ENCODE data around the gene ABHD16A.
"Not testable (repeated sequence)": the region's sequence is repeated elsewhere in the genome, so short reads cannot be mapped to it uniquely, and the experiment has no call there.

Gene ABHD16A

DNA sequence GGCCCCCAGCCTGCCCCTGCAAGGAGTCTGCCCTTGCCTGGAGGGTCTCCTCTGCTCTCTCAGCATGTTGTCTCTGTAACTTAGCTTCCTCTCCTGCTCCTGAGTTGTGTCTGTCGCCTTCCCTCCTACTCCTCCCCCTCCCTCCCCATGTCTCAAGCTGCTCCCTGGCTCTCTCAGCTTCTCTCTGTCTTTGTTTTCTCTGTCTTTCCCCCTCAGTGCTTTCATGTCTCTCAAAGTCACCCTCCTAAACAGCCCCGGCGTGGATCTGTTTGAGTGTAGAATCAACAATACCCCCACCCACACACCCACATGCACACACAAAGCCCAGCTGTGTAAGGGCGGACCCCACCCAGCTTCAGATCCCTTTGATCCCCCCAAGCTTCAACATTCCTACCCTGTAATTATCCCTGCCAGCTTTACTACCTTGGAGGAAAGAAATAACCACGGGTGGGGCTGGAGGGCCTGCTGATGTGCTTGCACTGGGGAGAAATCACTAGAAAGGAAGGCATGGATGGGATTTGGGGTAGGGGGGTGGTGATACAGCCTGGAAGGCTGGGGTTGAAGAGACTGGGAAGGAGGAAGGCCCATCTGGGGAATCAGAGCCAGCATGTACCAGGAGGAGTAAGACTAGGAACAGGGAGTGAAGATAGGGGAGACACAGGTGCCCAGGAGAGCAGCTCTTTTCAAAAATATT, 11.0 kb upstream of the ABHD16A start:
- DNase-seq (ENCODE audit: low read depth) = no peak

GRCh38 chr6:31713465-31713864, 10.3 kb upstream of the ABHD16A start:
- DNase-seq (ENCODE audit: low read depth) = no peak

- no peak for DNase-seq (ENCODE audit: low read depth)
Measured at GRCh38 chr6:31712296-31712695, 9.2 kb upstream of the ABHD16A start.

- DNase-seq (ENCODE audit: low read depth) = no peak
Measured at GRCh38 chr6:31711233-31711632, 8.1 kb upstream of the ABHD16A start.

DNA sequence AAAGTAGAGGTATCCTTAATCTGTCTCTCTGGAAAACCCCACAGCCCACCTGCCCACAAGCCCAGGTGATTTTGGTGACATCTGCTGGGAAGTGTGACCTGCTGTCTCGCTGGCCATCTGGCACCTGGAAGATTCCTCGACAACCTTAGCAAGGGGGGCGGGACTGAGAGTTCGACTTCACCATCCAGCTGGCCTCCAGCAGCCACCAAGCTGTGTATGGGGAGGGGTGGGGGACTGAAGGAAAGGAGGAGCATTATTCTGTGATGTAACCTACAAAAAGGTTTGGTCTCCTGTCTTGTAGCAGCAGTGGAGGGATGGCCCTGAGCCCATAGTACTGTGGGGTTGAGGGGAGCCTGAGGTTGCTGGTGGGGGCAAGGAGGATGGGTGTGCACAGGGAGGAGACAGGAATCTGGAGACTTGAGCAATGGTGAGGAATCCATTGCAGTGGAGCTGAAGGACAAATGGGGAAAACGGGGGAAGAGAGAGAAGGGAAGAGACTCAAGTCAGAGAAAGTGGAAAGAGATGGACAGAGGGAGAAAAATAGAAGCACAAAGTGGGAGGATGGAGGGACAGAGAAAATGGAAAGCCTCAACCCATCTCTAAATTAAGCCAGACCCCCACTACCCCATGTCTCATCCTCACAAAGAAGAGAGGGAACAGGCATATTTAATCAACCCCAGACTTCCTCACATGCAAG, 7.5 kb upstream of the ABHD16A start:
- no peak for DNase-seq (ENCODE audit: low read depth)

DNA sequence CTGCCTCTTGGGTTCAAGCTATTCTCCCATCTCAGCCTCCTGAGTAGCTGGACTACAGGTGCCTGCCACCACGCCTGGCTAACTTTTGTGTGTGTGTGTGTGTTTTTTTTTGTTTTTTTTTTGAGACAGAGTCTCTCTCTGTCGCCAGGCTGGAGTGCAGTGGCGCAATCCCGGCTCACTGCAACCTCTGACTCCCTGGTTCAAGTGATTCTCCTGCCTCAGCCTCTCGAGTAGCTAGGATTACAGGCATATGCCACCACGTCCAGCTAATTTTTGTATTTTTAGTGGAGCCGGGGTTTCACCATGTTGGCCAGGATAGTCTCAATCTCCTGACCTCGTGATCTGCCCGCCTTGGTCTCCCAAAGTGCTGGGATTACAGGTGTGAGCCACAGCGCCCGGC, 6.0 kb upstream of the ABHD16A start:
- not testable (repeated sequence) for DNase-seq (ENCODE audit: low read depth)

DNA sequence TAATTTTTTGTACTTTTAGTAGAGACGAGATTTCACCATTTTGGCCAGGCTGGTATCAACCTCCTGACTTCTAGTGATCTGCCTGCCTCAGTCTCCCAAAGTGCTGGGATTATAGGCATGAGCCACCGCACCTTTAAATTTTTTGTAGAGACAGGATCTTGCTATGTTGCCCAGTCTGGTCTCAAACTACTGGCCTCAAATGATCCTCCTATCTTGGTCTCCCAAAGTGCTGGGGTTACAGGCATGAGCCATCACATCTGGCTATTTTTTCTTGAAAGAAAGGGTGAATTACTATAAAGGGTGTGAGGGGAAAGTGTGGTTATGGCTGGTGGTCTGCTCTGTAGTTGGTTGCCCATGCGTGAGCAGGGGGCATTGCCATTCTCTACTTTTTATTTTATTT, 5.1 kb upstream of the ABHD16A start:
- no peak for DNase-seq (ENCODE audit: low read depth)

GRCh38 chr6:31707701-31708100, 4.6 kb upstream of the ABHD16A start:
- DNase-seq (ENCODE audit: low read depth) = no peak

GRCh38 chr6:31706599-31706998, 3.5 kb upstream of the ABHD16A start, which contains the start of gene LY6G6F:
TSS of gene LY6G6F (plus strand) at chr6:31706866. CDS start at chr6:31706907, 41 bp downstream.
- no peak for DNase-seq (ENCODE audit: low read depth)

DNA sequence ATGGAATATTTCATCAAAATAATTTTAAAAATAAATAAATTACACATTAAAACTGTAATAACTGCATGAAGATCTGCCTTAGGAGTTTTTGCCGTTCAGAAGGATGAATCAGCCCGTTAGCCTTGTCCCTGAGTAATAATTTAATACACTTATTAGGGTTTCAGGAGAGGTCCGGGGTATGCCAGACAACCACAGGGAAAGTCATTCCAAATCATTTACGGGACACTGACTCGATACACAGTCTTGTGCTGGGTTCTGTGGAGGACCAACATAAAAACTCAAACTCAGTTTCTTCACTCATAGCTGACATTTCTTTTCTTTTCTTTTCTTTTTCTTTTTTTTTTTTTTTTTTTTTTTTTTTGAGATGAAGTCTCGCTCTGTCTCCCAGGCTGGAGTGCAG, 2.8 kb upstream of the ABHD16A start:
- DNase-seq (ENCODE audit: low read depth) = no peak

- DNase-seq (ENCODE audit: low read depth) = no peak
Measured at GRCh38 chr6:31702405-31702818, 712 bp downstream of the ABHD16A start.

DNA sequence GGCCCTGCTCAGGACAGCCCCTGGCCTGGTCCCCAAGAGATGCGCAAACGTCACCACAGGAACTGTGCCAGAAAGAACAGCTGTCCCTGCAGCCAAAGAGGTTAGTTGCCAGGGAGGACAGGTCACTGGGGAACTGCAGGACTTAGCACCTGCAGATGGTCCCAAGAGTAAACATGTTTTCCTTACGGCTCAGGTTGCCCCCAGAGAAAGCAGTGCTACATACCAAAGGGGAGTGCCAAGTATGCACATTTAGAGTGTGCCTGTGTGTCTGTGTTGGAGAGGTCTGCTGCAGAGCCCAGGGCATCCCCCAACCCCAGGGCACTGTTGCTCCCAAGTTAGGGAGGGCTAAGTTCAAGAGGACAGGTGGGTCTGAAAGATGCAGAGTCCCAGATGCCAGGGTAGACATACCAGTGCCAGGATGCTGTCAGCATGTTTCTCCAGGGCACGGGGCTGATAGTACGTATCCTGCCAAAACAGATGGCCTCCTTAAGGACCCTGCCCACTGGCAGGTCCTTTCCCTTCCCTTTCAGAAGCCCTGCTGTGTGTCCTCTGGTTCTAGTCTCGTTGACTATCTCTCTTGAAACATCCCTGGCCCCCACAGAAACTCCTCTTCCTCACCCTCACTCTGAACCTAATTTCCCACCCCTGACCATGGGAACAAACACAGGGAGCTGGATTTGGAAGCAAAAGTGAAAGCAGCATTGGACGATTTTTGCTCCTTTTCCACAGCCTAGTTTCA, 1.3 kb downstream of the ABHD16A start:
- DNase-seq (ENCODE audit: low read depth) = no peak

- no peak for DNase-seq (ENCODE audit: low read depth)
Measured at GRCh38 chr6:31700740-31701401, 2.3 kb downstream of the ABHD16A start.

GRCh38 chr6:31697555-31697954, 5.6 kb downstream of the ABHD16A start:
- no peak for DNase-seq (ENCODE audit: low read depth)

GRCh38 chr6:31693535-31693934, 9.6 kb downstream of the ABHD16A start:
- no peak for DNase-seq (ENCODE audit: low read depth)

- no peak for DNase-seq (ENCODE audit: low read depth)
Measured at GRCh38 chr6:31692886-31693285, 10.2 kb downstream of the ABHD16A start.

DNA sequence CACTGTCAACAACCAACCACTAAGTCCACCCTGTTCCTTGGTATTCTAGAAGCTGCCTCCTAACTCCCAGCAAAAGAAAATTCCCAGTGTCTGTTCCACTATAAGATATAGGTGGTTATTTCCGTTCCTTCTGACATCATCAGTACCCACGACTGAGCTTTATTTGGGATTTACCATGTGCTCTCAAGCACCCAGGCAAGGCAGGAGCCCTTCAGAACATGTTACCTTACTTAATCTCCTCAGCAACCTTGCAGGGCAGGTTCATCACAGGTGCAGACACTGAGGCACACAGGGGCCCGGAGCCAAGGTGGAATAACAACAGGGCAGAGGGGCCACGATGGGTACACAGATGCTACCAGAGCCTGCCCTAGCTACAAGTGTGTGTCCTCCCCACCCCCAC, 10.8 kb downstream of the ABHD16A start:
- DNase-seq (ENCODE audit: low read depth) = no peak

DNA sequence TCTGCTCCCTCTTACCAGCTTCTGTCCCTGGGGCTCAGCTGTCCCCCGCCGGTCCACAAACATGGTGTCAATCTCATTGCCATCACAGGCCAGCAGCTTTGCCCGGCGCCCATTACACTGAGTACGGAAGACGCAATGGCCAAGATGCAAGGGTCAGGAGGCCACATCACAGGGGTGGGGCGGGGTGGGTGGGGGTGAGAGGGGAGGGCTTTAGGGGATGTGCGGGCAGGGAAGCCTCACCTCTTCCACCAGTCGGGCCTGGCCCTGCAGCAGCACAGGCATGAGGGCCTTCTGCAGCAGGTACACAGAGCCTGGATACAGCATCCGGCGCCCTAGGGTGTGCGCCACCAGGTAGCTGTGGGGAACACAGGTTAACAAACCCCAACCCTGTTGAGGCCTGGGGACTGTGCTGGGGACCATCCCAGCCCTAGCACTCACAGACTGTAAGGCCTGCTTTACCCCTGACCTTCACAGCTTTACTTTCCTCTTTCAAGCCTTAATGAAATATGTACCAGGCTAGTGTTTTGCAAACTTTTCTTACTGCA, 11.5 kb downstream of the ABHD16A start:
- DNase-seq (ENCODE audit: low read depth) = no peak

DNA sequence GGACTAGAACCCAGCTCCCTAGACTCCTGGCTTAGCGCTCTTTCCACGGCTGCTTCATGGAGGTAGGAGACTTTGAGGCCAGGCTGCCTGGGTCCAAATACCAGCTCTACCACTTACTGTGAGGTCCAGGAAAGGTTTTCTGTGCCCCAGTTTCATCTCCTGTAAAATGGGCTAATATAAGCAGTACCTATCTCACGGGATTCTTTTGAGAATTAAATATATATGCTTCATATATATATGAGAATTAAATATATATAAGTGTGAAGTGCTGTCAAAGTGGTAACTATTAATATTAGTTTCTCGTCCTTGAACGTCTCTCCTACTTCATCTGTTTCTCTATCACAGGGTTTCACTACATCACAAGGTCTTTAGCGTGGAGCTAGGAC, 12.1 kb downstream of the ABHD16A start:
- DNase-seq (ENCODE audit: low read depth) = no peak

GRCh38 chr6:31690231-31691077, 12.7 kb downstream of the ABHD16A start:
- DNase-seq (ENCODE audit: low read depth) = no peak
